Iris pigment epithelial cell (primary cell): Measurements from ENCODE around the gene NEDD4.
A peak's percentile ranks its signal among the peaks of the same experiment; 100 is the strongest.
"Not testable (repeated sequence)": the region's sequence is repeated elsewhere in the genome, so short reads cannot be mapped to it uniquely, and the experiment has no call there.

Experiments
- DNase-seq: peaks from one replicate; pipeline ENCODE4 v3.0.0-alpha.2; 2011; ENCODE audit warnings: low read depth

Gene NEDD4

DNA sequence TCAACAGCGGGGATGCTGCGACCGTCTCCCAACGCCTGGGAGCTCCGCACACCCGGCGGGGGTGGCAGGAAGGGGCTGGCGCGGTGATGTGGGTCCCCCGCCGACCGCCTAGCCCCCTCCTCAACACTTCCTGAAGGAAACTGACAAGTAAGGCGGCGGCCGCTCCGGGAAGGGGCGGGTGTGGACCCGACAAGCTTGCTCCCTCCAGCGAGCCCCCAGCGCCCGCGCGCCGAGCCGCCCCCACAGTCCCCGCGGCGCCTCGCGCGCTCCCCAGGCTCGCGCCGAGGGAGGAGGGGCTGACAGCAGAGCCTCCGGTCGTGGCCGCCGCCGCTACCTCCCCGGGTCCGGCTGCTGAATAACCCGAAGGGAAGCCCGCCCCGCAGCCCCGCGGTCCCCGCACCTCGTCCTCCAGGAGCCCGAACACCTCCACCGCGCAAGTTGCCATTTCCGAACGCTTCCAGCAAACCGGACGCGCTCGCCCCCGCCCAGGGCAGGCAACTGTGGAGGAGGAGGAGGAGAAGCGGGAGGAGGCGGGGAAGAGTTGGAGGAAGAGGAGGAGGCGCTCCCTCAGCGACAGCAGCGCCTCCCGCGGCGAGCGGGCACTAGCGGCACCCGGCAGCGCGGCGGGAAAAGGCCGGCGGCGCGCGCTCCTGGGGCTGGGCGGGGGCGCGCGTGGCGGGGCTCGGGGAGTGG lies at the start of gene NEDD4:
NEDD4 (minus strand) TSS at position 502 of the 693 bp plus-strand sequence; CDS start at position 445, 57 bp downstream.
- DNase-seq = peak; percentile 89

GRCh38 chr15:56042498-56042897 lies 49.1 kb upstream of the NEDD4 start:
- DNase-seq = no peak

- DNase-seq = no peak
Observed at GRCh38 chr15:56042031-56042430, 48.6 kb upstream of the NEDD4 start.

- peak; percentile 97 for DNase-seq
Observed at GRCh38 chr15:56040081-56041035, 46.9 kb upstream of the NEDD4 start.

DNA sequence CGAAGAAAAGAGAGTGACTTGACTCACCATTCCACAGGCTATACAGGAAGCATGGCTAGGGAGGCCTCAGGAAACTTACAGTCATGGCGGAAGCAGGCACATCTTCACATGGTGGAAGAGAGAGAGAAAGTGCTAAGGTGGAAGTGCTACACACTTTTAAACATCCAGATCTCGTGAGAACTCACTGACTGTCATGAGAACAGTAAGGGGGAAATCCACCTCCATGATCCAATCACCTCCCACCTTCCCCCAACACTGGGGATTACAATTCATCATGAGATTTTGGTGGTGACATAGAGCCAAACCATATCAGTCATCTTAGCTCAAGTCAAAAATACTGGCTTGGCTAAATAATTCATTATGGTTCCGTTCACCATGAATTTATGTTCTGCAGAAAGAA lies 45.3 kb upstream of the NEDD4 start:
- no peak for DNase-seq

GRCh38 chr15:56038015-56038414 lies 44.6 kb upstream of the NEDD4 start:
- DNase-seq = peak; percentile 76

GRCh38 chr15:56036546-56037067 lies 43.2 kb upstream of the NEDD4 start:
- DNase-seq = no peak

DNA sequence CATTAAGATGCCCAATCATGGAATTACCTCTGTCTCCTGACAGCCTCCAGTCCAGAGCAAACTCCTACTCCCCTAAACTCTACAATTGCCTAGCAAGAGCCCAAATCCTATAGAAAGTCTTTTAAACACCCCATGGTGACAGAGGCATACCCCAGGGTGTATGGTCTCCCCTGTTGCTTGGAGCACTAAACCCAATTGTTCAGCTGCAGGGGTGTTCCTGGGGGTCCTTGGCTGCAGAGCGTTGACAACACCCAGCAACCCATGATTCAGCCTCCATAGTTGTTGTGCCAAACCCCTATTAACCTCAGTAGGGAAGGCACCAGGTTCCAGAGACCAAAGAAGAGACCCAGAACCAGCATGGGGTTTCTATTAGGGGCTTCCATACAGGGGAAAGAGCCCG lies 41.8 kb upstream of the NEDD4 start:
- no peak for DNase-seq

DNA sequence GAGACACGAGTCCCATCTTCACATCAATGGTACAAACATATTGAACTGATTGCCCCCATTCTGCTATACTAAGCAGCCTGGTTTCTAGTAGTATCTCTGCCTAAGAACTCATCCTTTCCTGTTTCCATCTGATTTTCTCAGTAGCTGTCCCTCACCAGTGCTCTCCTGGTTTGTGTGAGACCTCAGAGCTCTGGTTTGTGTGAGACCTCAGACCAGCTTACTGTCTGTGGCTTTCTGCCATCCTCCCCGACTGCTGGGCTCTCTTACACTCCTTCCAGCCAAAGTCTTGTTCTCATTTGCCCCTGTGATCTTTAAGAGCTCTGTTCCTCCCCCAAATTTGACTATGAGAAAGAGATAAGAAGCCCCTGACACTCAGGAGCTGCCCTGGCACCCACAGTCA lies 41.1 kb upstream of the NEDD4 start:
- no peak for DNase-seq

DNA sequence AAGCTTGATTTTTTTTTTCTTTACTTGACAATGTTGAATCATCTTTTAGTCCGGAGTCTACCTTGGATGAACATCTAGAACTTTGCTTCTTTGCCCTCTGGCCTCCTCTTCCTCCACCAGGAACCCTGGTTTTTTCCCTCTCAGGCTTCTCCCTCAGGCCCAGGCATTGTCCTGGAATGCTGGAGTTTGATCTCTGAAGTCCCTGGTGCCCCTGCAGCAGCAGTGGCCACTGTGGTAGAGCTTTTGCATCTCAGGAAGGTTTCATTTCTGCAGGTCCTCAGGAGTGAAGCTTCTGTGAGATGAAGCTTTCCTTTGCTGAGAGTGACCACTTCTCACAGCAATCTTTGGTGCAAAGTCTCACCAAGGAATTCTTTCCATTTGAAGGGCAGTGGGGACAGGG lies 39.0 kb upstream of the NEDD4 start:
- DNase-seq = no peak

DNA sequence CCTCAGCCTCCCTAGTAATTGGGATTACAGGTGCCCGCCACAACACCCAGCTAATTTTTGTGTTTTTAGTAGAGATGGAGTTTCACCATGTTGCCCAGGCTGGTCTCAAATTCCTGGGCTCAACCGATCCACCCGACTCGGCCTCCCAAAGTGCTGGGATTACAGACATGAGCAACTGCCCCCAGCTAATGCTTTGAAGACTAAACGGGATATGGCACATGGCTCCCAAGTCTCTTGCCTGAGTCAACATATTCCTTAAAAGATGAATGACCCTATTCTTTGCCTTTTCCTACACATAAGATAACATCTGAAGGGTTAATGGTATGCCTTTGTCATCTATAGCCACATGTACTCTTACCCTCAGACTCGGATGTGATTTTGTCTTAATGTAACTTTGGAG lies 38.4 kb upstream of the NEDD4 start:
- DNase-seq = no peak

DNA sequence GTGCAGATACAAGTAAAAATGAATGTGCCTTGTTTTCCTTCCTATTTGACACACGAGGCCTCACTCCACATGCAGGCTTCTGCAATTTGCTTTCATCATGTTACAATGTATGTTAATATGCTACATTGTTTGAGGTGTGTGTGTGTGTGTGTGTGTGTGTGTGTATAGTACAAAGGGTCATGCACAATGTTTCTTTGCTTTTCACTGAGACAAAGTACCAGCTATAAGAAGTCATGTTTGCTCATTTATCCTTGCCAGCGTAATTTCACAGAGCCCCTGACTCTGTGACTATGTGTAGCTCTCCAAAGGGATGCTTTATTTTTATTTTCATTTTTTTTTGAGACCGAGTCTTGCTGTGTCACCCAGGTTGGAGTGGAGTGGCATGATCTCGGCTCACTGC lies 38.0 kb upstream of the NEDD4 start:
- DNase-seq = no peak

GRCh38 chr15:56028430-56028829 lies 35.0 kb upstream of the NEDD4 start:
- no peak for DNase-seq

DNA sequence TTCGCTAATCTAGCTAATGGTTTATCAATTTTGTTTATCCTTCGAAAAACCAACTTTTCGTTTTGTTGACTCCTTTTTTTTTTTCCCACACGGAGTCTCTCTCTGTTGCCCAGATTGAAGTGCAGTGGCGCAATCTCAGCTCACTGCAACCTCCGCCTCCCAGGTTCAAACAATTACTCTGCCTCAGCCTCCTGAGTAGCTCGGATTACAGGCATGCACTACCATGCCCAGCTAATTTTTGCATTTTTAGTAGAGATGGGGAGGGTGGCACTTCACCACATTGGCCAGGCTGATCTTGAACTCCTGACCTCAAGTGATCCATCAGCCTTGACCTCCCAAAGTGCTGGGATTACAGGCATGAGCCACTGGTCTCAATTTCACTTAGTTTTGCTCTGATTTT lies 29.7 kb upstream of the NEDD4 start:
- not testable (repeated sequence) for DNase-seq

- DNase-seq = no peak
Observed at GRCh38 chr15:56019819-56020486, 26.5 kb upstream of the NEDD4 start.

GRCh38 chr15:56019060-56019793 lies 25.8 kb upstream of the NEDD4 start:
- no peak for DNase-seq

- peak; percentile 29 for DNase-seq
Observed at GRCh38 chr15:56017920-56018319, 24.5 kb upstream of the NEDD4 start.

DNA sequence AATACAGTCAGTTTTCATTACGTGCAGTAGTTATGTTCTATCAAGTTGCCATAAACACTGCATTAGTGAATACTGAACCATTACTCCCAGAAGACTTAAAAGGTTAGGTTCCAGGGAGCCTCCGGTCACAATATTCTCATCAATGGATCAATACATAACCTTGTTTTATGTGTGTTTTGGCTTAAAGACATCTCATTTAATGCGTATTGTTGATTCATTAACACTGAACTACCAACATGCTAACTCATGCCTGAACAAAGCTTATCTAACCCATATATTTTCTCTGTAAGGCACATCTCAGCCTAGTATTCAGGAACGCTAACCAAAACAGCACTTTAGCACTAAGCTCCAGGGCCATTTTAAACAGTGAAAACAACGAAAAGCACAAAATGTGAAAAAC lies 24.1 kb upstream of the NEDD4 start:
- no peak for DNase-seq

DNA sequence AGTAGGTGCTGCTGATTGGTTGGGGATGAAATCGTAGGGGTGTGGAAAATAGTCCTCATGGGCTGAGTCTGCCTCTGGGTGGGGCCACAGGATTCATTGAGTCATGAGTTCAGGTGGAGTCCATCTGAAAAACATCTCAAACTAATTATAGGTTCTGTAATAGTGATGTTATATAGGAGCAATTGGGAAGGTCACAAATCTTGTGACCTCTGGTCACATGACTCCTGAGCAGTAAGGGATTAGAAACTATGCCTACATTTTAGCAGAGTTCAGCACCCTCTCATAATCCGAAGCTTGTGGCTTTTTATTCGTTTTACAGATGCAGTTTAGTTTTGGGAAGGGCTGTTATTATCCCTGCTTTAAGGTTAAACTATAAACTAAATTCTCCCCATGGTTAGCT lies 22.9 kb upstream of the NEDD4 start:
- DNase-seq = no peak

DNA sequence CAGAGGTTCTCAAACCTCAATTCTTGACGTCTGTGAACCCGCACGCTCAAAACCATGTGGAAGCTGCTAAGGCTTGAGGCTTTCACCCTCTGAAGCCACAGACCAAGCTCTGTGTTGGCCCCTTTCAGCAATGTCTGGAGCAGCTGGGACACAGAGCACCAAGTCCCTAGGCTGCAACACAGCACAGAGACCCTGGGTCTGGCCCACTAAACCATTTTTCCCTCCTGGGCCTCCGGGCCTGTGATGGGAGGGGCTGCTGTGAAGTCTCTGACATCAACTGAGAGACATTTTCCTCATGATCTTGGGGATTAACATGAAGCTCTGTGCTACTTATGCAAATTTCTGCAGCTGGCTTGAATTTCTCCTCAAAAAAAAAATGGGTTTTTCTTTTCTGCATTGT lies 21.3 kb upstream of the NEDD4 start:
- no peak for DNase-seq

- not testable (repeated sequence) for DNase-seq
Observed at GRCh38 chr15:56007053-56007452, 13.6 kb upstream of the NEDD4 start.

DNA sequence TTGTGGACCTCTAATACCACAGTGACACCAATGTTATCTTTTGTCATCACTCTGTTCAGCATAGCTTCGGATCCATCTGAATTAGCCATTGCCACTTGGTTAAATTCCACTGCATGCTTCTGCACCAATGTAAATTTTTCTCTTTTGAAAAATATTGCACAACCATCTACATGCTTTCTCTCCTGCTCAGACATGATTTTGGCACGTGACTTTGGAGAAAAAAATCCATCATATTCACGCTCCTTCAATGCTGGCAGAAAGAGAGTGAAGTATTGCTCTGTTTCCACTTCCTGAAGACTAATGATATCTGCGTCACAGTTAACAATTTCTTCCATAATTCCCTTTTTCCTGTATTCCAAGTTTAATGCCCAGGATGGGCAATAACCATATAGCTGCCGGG lies 13.0 kb upstream of the NEDD4 start:
- DNase-seq = peak; percentile 37
